Measurements from ENCODE around the gene BIRC2. TPM values are rescaled to one million over a fixed set of nuclear protein-coding genes. Genes with fewer than 3 reads are reported as not detected.

BIRC2 gene
- total and polyA plus RNA-seq, 12 donors: 25.8 to 112 (median 48.1) TPM

DNA sequence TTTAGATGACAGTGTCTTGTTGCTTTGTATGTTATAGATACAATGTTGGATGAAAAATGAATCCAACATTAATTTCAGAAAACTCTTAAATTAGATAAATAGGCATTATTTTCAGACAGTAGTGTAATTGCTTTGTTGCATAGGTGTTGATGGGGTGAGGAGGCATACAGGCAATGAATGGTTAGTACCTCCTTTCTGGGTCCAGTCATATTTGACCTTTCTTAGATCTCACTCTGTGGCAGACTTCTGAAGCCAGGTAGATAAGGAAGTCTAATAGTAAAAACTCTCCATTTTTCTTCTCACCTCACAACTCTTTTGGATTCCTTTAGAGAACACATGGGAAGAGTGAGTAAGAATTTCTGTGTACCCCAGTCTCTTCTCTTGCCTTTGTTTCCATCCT, 31.8 kb downstream of the BIRC2 start:
- Histone ChIP-seq H3K4me1 (replicated peaks in 1 of 2) (peaks cover 0 to 5% of the 10 kb centered on the region in 2 donors), H3K4me3 (no peak overlapping the region), H3K27ac (no peak overlapping the region), H3K27me3 (no peaks in the 10 kb centered on the region), H3K9me3 (replicated peaks in 1 of 3) (no peaks in the 10 kb centered on the region), H3K36me3 (replicated peaks in 1 of 2) (peaks cover 0 to 46% of the 10 kb centered on the region in 2 donors)
- TF ChIP-seq, protein P1, sequence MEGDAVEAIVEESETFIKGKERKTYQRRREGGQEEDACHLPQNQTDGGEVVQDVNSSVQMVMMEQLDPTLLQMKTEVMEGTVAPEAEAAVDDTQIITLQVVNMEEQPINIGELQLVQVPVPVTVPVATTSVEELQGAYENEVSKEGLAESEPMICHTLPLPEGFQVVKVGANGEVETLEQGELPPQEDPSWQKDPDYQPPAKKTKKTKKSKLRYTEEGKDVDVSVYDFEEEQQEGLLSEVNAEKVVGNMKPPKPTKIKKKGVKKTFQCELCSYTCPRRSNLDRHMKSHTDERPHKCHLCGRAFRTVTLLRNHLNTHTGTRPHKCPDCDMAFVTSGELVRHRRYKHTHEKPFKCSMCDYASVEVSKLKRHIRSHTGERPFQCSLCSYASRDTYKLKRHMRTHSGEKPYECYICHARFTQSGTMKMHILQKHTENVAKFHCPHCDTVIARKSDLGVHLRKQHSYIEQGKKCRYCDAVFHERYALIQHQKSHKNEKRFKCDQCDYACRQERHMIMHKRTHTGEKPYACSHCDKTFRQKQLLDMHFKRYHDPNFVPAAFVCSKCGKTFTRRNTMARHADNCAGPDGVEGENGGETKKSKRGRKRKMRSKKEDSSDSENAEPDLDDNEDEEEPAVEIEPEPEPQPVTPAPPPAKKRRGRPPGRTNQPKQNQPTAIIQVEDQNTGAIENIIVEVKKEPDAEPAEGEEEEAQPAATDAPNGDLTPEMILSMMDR (IDR thresholded peaks at IDR 0.05): no peak
- TF ChIP-seq POLR2A (IDR thresholded peaks at IDR 0.05): no peak
- no peak for DNase-seq
- intact Hi-C loops (cut with DNase I): no loop called here

DNA sequence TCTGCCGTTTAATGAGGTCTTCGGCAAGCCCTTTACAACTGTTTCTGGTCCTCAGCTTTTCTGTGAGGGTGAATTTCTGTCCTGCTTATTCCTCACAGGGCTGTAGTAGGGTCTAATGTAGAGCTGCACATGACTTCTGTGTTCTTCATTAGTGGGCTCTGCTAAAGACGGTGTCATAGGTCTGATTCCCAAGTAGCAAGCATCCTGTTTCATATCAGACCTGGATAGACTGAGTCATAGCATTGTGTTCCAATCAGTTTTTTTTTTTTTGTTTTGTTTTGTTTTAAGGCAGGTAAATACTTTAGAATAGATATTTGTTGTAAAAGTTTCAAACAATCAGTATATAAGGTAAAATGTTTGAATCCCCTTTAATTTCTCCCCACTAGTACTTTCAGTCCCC, 35.4 kb downstream of the BIRC2 start:
- Histone ChIP-seq H3K27ac (no peak overlapping the region), H3K36me3 (replicated peaks in 1 of 2) (peaks cover 0 to 37% of the 10 kb centered on the region in 2 donors), H3K9me3 (replicated peaks in 1 of 3) (no peaks in the 10 kb centered on the region), H3K4me1 (replicated peaks in 1 of 2) (peaks cover 22 to 29% of the 10 kb centered on the region in 2 donors), H3K4me3 (no peak overlapping the region), H3K27me3 (no peaks in the 10 kb centered on the region)
- TF ChIP-seq, protein P1 (IDR thresholded peaks at IDR 0.05): no peak
- no peak for TF ChIP-seq POLR2A (IDR thresholded peaks at IDR 0.05)
- 89 to 91% (median 89%) methylated on average over 3 of the region's 3 CpGs for WGBS, 4 donors
- DNase-seq: no peak
- intact Hi-C loops (cut with DNase I): no loop called here

DNA sequence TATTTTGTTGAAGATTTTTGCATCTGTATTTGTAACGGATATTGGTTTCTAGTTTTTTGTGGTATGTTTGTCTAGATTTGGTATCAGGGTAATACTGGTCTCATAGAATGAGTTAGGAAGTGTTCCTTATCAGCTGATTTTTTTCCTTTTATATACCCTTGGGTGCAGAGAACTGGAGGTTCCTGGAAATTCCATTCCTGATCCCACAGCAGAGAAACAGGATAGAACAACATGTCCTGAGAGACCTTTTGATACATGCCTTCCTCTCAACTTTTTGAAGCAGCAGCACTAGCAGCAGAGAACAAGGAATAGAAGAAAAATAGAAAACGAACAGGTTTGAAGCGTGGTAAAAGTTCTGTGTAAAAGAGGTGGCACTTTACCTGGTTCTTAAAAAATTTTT, 36.8 kb downstream of the BIRC2 start:
- Histone ChIP-seq H3K4me1 (replicated peaks in 1 of 2) (peaks cover 22 to 29% of the 10 kb centered on the region in 2 donors), H3K27ac (peak overlapping the region in 1 of 5 donors; percentile 27), H3K9me3 (replicated peaks in 1 of 3) (no peaks in the 10 kb centered on the region), H3K36me3 (replicated peaks in 1 of 2) (peaks cover 0 to 24% of the 10 kb centered on the region in 2 donors), H3K27me3 (no peaks in the 10 kb centered on the region), H3K4me3 (no peak overlapping the region)
- intact Hi-C loops (cut with DNase I): no loop called here
- DNase-seq: no peak
- TF ChIP-seq, protein P1 (IDR thresholded peaks at IDR 0.05): no peak
- 75 to 80% (median 79%) methylated on average over 3 of the region's 3 CpGs for WGBS, 4 donors

DNA sequence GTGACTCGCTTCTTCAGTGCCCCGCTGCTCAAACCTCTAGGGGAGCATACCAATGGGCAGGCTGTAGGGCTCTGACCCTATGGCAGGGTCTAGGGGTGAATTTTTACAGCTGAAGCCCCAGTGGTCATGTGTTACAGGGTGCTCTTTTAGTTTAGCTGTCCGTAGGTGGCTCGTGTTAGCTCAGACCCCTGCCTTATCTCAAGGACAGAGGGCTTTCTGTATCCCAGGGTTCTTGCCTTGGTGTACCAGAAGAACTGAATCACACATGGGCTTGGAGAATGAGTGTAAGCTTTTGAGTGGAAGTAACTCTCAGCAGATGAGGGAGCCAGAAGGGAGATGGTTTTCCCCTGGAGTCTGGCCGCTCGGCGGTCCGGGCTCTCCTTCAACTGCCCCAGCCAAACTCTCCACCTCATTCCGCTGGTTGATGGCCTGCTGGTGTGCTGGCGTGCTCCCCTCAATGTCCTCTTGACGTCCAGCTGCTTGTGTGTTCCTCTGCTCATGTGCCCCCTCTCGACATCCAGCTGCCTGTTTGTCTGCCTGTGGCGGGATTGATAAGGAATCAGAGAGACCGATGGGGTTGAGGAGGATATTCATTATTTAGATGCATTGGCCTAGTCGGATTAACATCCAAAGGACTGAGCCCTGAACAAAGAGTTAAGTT, 37.5 kb downstream of the BIRC2 start:
- intact Hi-C loops (cut with DNase I): no loop called here
- H3K36me3 ChIP-seq (replicated peaks in 1 of 2): peaks cover 0 to 17% of the 10 kb centered on the region in 2 donors
- TF ChIP-seq POLR2A (IDR thresholded peaks at IDR 0.05): no peak
- TF ChIP-seq, protein P1 (IDR thresholded peaks at IDR 0.05): no peak
- no peak overlapping the region for H3K4me3 ChIP-seq
- H3K27ac ChIP-seq: peak overlapping the region in 2 of 5 donors; percentile 27 to 65
- no peaks in the 10 kb centered on the region for H3K27me3 ChIP-seq
- DNase-seq: peak in 4 of 7 donors; percentile 15 to 34 (median 24)
- peaks cover 22 to 29% of the 10 kb centered on the region in 2 donors for H3K4me1 ChIP-seq (replicated peaks in 1 of 2)
- no peaks in the 10 kb centered on the region for H3K9me3 ChIP-seq (replicated peaks in 1 of 3)
- WGBS, 4 donors: 59 to 72% (median 67%) methylated on average over 10 to 15 of the region's 15 CpGs
